HepG2 (cell line): Measurements from ENCODE around the gene LTK. TPM values are rescaled to one million over a fixed set of nuclear protein-coding genes. Genes with fewer than 3 reads are reported as not detected.

Experiments used
- CAMTA2 ChIP-seq: sonication (generic); formaldehyde crosslinking; IDR thresholded peaks from 2 replicates; pipeline ENCODE4 v1.4.0; 2020; ENCODE audit warnings: mild to moderate bottlenecking, missing genetic modification reagents, borderline replicate concordance
- CREB1 ChIP-seq, 2 experiments: fragments of 450-650 bp in 1 of 2; IDR thresholded peaks; 2 replicates each; pipeline ENCODE4 v1.6.1; 2016 to 2017; ENCODE audit warnings: control low read depth in 1 of 2, mild to moderate bottlenecking in 1 of 2, missing compliant biosample characterization in 1 of 2, missing genetic modification characterization in 1 of 2
- HMG20B ChIP-seq: conservative IDR thresholded peaks from 2 replicates; pipeline ENCODE4 v1.6.1; 2016; ENCODE audit warnings: missing genetic modification reagents, missing compliant biosample characterization
- MTF1 ChIP-seq: sonication (generic); formaldehyde crosslinking; IDR thresholded peaks from 2 replicates; pipeline ENCODE4 v1.5.0; 2020; ENCODE audit warnings: missing genetic modification reagents
- MXD4 ChIP-seq: IDR thresholded peaks from 2 replicates; pipeline ENCODE4 v1.6.1; 2016; ENCODE audit warnings: mild to moderate bottlenecking, missing biosample characterization, missing genetic modification reagents
- MYC ChIP-seq: sonication (generic); formaldehyde crosslinking; IDR thresholded peaks from 2 replicates; pipeline ENCODE4 v1.9.0; 2021; ENCODE audit warnings: missing genetic modification reagents, borderline replicate concordance
- NCOA1 ChIP-seq: sonication (generic); formaldehyde crosslinking; IDR thresholded peaks from 2 replicates; pipeline ENCODE4 v1.9.0; 2021; ENCODE audit warnings: missing genetic modification reagents
- SMARCC2 ChIP-seq: fragments of 450-650 bp; IDR thresholded peaks from 2 replicates; pipeline ENCODE4 v1.6.1; 2017; ENCODE audit warnings: antibody characterized with exemption, mild to moderate bottlenecking
- TARDBP ChIP-seq: sonication (generic); formaldehyde crosslinking; IDR thresholded peaks from 2 replicates; pipeline ENCODE4 v1.8.0; 2022; ENCODE audit warnings: mild to moderate bottlenecking, missing genetic modification reagents
- TCF12 ChIP-seq, 2 experiments: fragments of 450-650 bp in 1 of 2; sonication (generic) in 1 of 2; formaldehyde crosslinking in 1 of 2; IDR thresholded peaks; 2 replicates each; pipeline versions ENCODE4 v1.6.1 to v1.8.0; 2017 to 2022; ENCODE audit warnings: antibody characterized with exemption in 1 of 2, mild to moderate bottlenecking in 1 of 2, missing genetic modification reagents in 1 of 2, moderate library complexity in 1 of 2
- XRCC5 ChIP-seq: fragments of 200-400 bp; formaldehyde crosslinking; optimal IDR thresholded peaks from 2 replicates; pipeline ENCODE3; 2017; ENCODE audit warnings: mild to moderate bottlenecking, low read length
- ZFP37 ChIP-seq: sonication (generic); formaldehyde crosslinking; IDR thresholded peaks from 2 replicates; pipeline ENCODE4 v1.4.0; 2020; ENCODE audit warnings: missing genetic modification reagents, borderline replicate concordance
- ZMYM3 ChIP-seq: sonication (generic); formaldehyde crosslinking; IDR thresholded peaks from 2 replicates; pipeline ENCODE4 v1.5.1; 2020; ENCODE audit warnings: mild to moderate bottlenecking, missing genetic modification reagents
- ZNF12 ChIP-seq: sonication (generic); formaldehyde crosslinking; IDR thresholded peaks from 2 replicates; pipeline ENCODE4 v1.5.0; 2020; ENCODE audit warnings: missing genetic modification reagents
- ZNF746 ChIP-seq: sonication (generic); formaldehyde crosslinking; IDR thresholded peaks from 2 replicates; pipeline ENCODE4 v1.8.0; 2022; ENCODE audit warnings: mild to moderate bottlenecking, missing genetic modification reagents
- ZNF770 ChIP-seq: sonication (generic); formaldehyde crosslinking; IDR thresholded peaks from 2 replicates; pipeline ENCODE4 v1.5.0; 2020; ENCODE audit warnings: mild to moderate bottlenecking, missing genetic modification reagents
- ZNF773 ChIP-seq: sonication (generic); formaldehyde crosslinking; IDR thresholded peaks from 2 replicates; pipeline ENCODE4 v1.4.0; 2020; ENCODE audit warnings: missing genetic modification reagents, borderline replicate concordance
- polyA plus RNA-seq, 8 experiments: library from polyadenylated mRNA; depleted of rRNA in 3 of 8; stranded (reverse) in 7 of 8; unstranded in 1 of 8; fragments of >200 nt; fragmentation: Illumina TruSeq in 4 of 8; extraction: Trizol in 4 of 8; gene quantifications; 2 replicates each; pipeline versions ENCODE4 v1.2.1 to v1.2.3, GENCODE V29; 2011 to 2016; ENCODE audit warnings: low read depth in 4 of 8, missing spikeins in 1 of 8, mixed read lengths in 1 of 8; ENCODE audit not compliant: insufficient read depth in 1 of 8
- total RNA-seq, 5 experiments: library from RNA; depleted of rRNA; stranded (reverse); fragments of >200 nt; fragmentation: Illumina TruSeq; extraction: Trizol; gene quantifications; 2 replicates each; pipeline ENCODE4 v1.2.3, GENCODE V29; 2016; ENCODE audit warnings: low read depth in 1 of 5
- TF ChIP-seq, protein P1 (sequence below): sonication (generic); formaldehyde crosslinking; IDR thresholded peaks from 2 replicates; pipeline ENCODE4 v1.4.0; 2020; ENCODE audit warnings: missing genetic modification reagents, low read depth, mild to moderate bottlenecking, borderline replicate concordance

Gene LTK
- total and polyA plus RNA-seq, 2 of the 13 experiments (the other 11 are each of a cell fraction or from before 2014, with no cell fraction given) = 0.01 TPM; not detected in 1

DNA sequence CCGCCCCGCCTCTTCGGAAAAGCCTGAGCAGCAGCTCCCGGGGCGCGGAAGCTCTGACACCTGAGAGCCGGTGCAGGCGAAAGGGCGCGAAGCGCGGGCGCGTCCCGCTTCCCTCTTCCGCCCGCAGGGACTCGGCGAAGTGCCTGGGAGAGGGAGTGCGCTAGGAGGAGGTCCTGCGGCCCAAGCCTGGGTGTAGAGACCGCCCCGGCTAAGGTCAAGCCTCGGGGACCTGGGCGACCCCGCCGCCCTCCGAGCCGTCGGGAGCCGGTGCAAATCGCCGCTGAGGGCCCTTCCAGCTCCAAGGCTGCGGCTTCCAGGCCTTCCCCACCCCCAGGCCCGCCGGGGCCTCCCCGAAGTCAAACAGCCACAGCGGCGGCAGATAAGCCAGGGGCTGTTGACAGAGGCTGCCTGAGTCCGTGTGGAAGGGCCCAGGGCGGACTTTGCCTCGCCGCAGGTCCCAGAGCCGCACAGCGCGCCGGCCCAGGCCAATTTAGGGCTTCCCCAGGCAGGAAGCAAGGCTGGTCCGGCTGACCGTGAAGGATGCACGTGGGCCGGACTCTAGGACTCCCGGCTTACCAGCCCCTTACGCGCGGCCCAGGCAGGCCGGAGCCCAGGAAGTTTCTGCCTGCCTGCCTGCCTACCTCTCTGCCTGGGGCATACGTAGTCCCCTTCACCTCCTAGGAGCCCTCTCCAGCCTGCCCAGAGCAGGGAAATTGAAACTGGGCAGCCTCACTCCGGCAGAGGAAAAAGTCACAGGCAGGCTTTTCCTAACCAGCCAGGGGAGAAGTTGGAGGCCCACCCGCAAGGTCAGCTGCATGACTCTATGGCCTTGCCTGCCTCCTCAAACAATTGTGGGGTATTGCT, 17.7 kb downstream of the LTK start (continued):
- peak; percentile 91 for TF ChIP-seq ZNF770 (CRISPR knock-in tag)
- TF ChIP-seq ZNF12 (CRISPR knock-in tag) = peak; percentile 35; the same call in 1 of the 2 replicates
- 0 out of 2 replicates have a peak, but pooled peaks have one; percentile 29 for TF ChIP-seq ZNF773 (CRISPR knock-in tag)
- 0 out of 2 replicates have a peak, but pooled peaks have one; percentile 39 for TF ChIP-seq HMG20B (CRISPR knock-in tag)
- peak; percentile 75 for TF ChIP-seq XRCC5
- peak; percentile 91 for TF ChIP-seq ZNF746 (CRISPR knock-in tag)
- TF ChIP-seq ZMYM3 (CRISPR knock-in tag) = peak; percentile 62; the same call in 1 of the 2 replicates
- TF ChIP-seq, protein P1, sequence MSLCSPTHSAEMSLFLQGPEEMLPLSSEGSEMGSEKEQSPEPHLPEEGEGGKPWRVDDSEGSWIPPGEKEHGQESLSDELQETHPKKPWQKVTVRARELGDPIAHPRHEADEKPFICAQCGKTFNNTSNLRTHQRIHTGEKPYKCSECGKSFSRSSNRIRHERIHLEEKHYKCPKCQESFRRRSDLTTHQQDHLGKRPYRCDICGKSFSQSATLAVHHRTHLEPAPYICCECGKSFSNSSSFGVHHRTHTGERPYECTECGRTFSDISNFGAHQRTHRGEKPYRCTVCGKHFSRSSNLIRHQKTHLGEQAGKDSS (CRISPR knock-in tag) = peak; percentile 74; the same call in 1 of the 2 replicates
- peak; percentile 94 for TF ChIP-seq MYC
- no peak for TF ChIP-seq SMARCC2
- TF ChIP-seq MTF1 (CRISPR knock-in tag) = 0 out of 2 replicates have a peak, but pooled peaks have one; percentile 47
- no peak for TF ChIP-seq CREB1 (IDR thresholded peaks at IDR 0.05)
- no peak for TF ChIP-seq CREB1 (CRISPR knock-in tag; IDR thresholded peaks at IDR 0.05)
- TF ChIP-seq CAMTA2 (CRISPR knock-in tag) = 0 out of 2 replicates have a peak, but pooled peaks have one; percentile 49
- TF ChIP-seq TCF12 (IDR thresholded peaks at IDR 0.05) = no peak
- TF ChIP-seq TCF12 (CRISPR knock-in tag; IDR thresholded peaks at IDR 0.05) = peak; percentile 92
- TF ChIP-seq ZFP37 (CRISPR knock-in tag) = 0 out of 2 replicates have a peak, but pooled peaks have one; percentile 51
- TF ChIP-seq NCOA1 = no peak
- TF ChIP-seq MXD4 (CRISPR knock-in tag) = peak; percentile 95
- peak; percentile 73; the same call in 1 of the 2 replicates for TF ChIP-seq TARDBP (CRISPR knock-in tag)
